ENCODE measurements around the gene VWA2.

Gene VWA2

DNA sequence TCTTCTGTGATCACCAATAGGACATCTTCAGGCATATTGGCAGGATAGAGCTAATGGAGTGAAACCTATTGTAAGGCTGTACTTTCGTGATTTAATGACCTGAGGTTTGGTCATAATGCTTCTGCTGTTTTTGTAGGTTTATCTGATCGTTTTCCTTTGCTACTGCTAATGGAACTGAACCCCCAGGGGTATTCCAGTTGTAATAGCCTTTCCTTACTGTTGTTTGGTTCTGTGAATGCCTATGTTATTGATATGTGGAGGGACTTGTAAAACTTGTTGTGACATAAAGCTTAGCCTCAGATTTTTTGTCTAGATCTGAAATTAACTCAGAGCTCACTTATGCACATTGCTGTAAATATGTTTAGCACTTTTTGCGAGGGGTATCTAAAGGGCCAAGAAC lies 10.9 kb upstream of the VWA2 start:
- TF ChIP-seq, protein P1, sequence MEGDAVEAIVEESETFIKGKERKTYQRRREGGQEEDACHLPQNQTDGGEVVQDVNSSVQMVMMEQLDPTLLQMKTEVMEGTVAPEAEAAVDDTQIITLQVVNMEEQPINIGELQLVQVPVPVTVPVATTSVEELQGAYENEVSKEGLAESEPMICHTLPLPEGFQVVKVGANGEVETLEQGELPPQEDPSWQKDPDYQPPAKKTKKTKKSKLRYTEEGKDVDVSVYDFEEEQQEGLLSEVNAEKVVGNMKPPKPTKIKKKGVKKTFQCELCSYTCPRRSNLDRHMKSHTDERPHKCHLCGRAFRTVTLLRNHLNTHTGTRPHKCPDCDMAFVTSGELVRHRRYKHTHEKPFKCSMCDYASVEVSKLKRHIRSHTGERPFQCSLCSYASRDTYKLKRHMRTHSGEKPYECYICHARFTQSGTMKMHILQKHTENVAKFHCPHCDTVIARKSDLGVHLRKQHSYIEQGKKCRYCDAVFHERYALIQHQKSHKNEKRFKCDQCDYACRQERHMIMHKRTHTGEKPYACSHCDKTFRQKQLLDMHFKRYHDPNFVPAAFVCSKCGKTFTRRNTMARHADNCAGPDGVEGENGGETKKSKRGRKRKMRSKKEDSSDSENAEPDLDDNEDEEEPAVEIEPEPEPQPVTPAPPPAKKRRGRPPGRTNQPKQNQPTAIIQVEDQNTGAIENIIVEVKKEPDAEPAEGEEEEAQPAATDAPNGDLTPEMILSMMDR (IDR thresholded peaks at IDR 0.05; ENCODE audit: borderline replicate concordance, control extremely low read depth, extremely low read depth, insufficient read depth, missing control alignments): no peak
- DNase-seq (ENCODE audit: low spot score): no peak
- in situ Hi-C loops (cut with MboI; ENCODE audit: low sequenced_read_pairs, unreplicated experiment): no loop called here

DNA sequence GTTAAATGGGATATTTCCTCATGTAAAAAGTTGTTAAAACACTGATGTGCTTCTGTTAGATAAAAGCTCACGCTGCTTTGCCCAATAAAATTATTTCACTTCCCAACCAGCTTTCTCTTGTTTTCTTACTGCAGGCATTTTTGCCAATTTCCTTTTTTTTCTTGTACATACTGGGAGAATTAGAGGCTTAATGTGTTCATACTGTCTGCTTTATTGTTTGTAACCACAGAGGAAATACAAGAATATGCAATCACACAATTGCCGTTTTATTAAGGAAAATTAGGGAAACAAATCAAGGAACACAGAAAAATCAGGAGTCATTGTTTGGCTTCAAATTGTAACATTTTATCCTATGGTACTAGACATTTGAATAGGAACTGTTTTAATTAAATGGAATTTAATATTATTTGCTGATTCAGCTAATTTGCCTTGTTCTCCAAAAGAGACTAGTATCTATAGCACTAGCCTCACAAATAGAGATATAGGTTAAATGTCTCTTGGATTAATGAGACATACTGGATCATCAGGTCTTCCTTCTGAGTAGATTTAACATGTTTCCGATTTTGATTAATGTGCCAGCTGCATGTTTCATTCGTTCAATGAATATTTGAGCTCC lies 6.4 kb upstream of the VWA2 start:
- TF ChIP-seq, protein P1 (IDR thresholded peaks at IDR 0.05; ENCODE audit: borderline replicate concordance, control extremely low read depth, extremely low read depth, insufficient read depth, missing control alignments): no peak
- no peak for DNase-seq (ENCODE audit: low spot score)
- in situ Hi-C loops (cut with MboI; ENCODE audit: low sequenced_read_pairs, unreplicated experiment): no loop called here

DNA sequence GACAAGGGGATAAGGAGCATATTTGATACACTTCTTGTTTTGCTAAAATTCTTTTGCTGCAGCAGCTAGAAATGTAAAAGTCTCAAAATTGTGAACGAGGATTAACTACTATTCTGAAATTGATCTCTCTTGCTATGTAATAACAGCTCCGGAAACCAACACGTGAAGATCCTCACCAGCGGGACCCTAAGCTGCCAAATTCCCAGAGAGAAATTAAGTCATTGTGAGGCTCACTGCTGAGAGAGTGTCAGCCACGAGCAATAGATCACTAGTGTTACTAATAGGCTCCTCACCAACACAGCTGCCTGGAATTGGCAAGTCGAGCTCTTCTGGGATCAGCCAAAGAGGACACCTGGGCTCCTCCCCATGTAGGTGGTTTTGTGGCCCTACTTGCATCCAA lies 5.6 kb upstream of the VWA2 start:
- no peak for DNase-seq (ENCODE audit: low spot score)
- TF ChIP-seq, protein P1 (IDR thresholded peaks at IDR 0.05; ENCODE audit: borderline replicate concordance, control extremely low read depth, extremely low read depth, insufficient read depth, missing control alignments): no peak
- in situ Hi-C loops (cut with MboI; ENCODE audit: low sequenced_read_pairs, unreplicated experiment): no loop called here

DNA sequence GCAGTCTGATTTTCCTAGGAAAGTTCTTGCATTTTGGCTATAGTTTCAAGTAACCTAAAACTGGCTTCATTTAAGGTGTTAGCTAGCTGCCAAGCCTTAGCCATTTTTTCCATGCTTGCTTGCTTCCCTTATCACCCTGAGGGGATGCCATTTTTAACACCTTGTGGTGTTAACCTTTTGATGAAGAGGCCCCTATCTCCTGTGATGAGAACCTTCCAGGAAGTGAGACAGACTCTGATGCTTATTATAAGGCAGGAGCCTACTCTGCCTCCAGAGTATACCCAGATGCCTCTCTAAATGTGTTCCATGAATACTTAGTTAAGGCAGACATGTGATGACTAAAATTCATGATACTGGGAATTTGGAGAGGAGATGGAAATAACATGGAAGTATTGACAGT lies 4.9 kb upstream of the VWA2 start:
- TF ChIP-seq, protein P1 (IDR thresholded peaks at IDR 0.05; ENCODE audit: borderline replicate concordance, control extremely low read depth, extremely low read depth, insufficient read depth, missing control alignments): no peak
- in situ Hi-C loops (cut with MboI; ENCODE audit: low sequenced_read_pairs, unreplicated experiment): no loop called here
- DNase-seq (ENCODE audit: low spot score): no peak

DNA sequence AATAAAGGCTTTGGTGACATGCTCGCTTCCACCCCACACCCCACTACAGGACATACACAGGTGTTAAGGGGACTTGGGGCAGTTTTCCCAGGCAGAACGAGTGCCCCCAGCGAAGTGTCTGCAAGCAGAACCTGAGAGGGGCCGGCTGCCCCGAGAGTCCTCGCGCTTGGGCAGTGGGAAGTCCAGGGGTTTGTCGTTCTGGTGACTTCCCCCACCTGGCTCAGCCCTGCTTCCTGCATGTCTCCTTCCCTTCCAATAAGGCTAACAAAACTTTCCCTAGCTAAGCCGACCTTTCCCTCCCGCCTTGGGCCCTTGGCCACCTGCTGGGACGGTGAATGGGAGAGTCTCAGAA lies 916 bp downstream of the VWA2 start:
- no peak for DNase-seq (ENCODE audit: low spot score)
- TF ChIP-seq, protein P1 (IDR thresholded peaks at IDR 0.05; ENCODE audit: borderline replicate concordance, control extremely low read depth, extremely low read depth, insufficient read depth, missing control alignments): no peak
- in situ Hi-C loops (cut with MboI; ENCODE audit: low sequenced_read_pairs, unreplicated experiment): no loop called here

DNA sequence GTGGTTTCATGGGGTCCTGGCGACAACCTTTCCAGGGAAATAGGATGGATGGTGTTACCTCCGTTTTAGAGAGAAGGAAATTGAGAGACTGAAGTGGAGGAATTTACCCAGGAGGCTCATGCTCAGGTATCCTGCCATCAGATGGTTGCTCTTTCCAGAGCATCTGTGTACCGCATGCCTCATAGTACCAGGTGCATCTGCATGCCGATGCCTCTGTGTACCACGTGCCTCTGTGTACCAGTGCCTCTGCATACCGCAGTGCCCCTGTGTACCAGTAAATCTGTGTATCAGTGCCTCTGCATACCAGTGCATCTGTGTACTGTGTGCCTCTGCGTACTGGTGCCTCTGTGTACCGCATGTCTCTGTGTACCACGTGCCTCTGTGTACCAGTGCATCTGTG lies 3.2 kb downstream of the VWA2 start:
- in situ Hi-C loops (cut with MboI; ENCODE audit: low sequenced_read_pairs, unreplicated experiment): no loop called here
- TF ChIP-seq, protein P1 (IDR thresholded peaks at IDR 0.05; ENCODE audit: borderline replicate concordance, control extremely low read depth, extremely low read depth, insufficient read depth, missing control alignments): no peak
- no peak for DNase-seq (ENCODE audit: low spot score)

DNA sequence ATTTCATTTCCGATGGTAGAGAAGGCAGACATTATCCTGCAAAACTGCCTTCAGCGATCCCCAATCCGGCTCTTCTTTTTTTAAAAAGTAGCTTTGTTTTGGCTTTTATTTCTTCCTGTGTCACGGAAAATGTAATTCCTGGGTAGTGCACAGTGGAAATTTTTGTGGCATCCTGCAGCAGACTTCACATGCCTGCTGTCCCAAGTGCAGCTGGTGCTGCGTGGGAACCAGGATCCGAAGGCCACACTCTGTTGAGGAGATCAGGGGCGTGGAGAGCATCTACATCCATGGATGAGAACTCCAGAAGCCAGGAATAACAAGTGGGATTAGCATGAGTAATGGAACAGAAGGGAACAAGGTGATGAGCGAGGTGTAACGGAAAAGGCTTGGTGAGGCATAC lies 4.6 kb downstream of the VWA2 start:
- no peak for DNase-seq (ENCODE audit: low spot score)
- in situ Hi-C loops (cut with MboI; ENCODE audit: low sequenced_read_pairs, unreplicated experiment): no loop called here
- TF ChIP-seq, protein P1 (IDR thresholded peaks at IDR 0.05; ENCODE audit: borderline replicate concordance, control extremely low read depth, extremely low read depth, insufficient read depth, missing control alignments): no peak

Measured in GM13976 (cell line).